ENCODE data around the gene FARSB. TPM values are rescaled to one million over a fixed set of nuclear protein-coding genes. Genes with fewer than 3 reads are reported as not detected.
A peak's percentile ranks its signal among the peaks of the same experiment; 100 is the strongest.

Gene FARSB
- total and polyA plus RNA-seq, 3 donors from 2014 or later = 14.1 to 35.0 (median 22.8) TPM

- WGBS, 2 donors = 80 to 93% methylated on average over 2 of the region's 2 CpGs
Measured at GRCh38 chr2:222615320-222615719, 40.6 kb downstream of the FARSB start.

GRCh38 chr2:222613715-222614331 lies 42.1 kb downstream of the FARSB start:
- peak; percentile 28 for DNase-seq
- intact Hi-C loops (cut with DNase I; ENCODE audit: low total_unique reads) = loop anchor here (5.0 kb wide), 1 partner anchor 297 kb away; no protein-coding TSS in a partner anchor
- 50 to 61% methylated on average over 3 of the region's 3 CpGs for WGBS, 2 donors

More at GRCh38 chr2:222615320-222615719, 40.6 kb downstream of the FARSB start:
- intact Hi-C loops (cut with DNase I; ENCODE audit: low total_unique reads) = no loop called here
- Histone ChIP-seq H3K4me1 (no peaks in the 10 kb centered on the region), H3K27me3 (no peaks in the 10 kb centered on the region), H3K4me3 (no peak overlapping the region), H3K36me3 (ENCODE audit: low read depth, missing control alignments) (no peaks in the 10 kb centered on the region), H3K9me3 (no peaks in the 10 kb centered on the region), H3K27ac (no peak overlapping the region)
- TF ChIP-seq POLR2A (IDR thresholded peaks at IDR 0.05) (no peak), CTCF (IDR thresholded peaks at IDR 0.05) (no peak)
- no peak for DNase-seq

GRCh38 chr2:222611684-222612083 lies 44.2 kb downstream of the FARSB start:
- intact Hi-C loops (cut with DNase I; ENCODE audit: low total_unique reads) = loop anchor here (5.0 kb wide), 1 partner anchor 294 kb away; no protein-coding TSS in a partner anchor
- no peak for DNase-seq
- no peaks in the 10 kb centered on the region for H3K4me1 ChIP-seq
- TF ChIP-seq POLR2A (IDR thresholded peaks at IDR 0.05) (no peak), CTCF (IDR thresholded peaks at IDR 0.05) (no peak)
- H3K27ac ChIP-seq = no peak overlapping the region
- no peak overlapping the region for H3K4me3 ChIP-seq
- H3K9me3 ChIP-seq = no peaks in the 10 kb centered on the region
- H3K27me3 ChIP-seq = no peaks in the 10 kb centered on the region
- 90 to 91% methylated on average over 4 of the region's 4 CpGs for WGBS, 2 donors
- no peaks in the 10 kb centered on the region for H3K36me3 ChIP-seq (ENCODE audit: low read depth, missing control alignments)

More at GRCh38 chr2:222613715-222614331, 42.1 kb downstream of the FARSB start:
- H3K27ac ChIP-seq = no peak overlapping the region
- H3K36me3 ChIP-seq (ENCODE audit: low read depth, missing control alignments) = no peaks in the 10 kb centered on the region
- TF ChIP-seq POLR2A (IDR thresholded peaks at IDR 0.05) (no peak), CTCF (IDR thresholded peaks at IDR 0.05) (peak; percentile 47 to 76 (median 56))
- H3K4me1 ChIP-seq = no peaks in the 10 kb centered on the region
- no peaks in the 10 kb centered on the region for H3K27me3 ChIP-seq
- H3K4me3 ChIP-seq = no peak overlapping the region
- no peaks in the 10 kb centered on the region for H3K9me3 ChIP-seq

GRCh38 chr2:222610746-222611145 lies 45.1 kb downstream of the FARSB start:
- H3K36me3 ChIP-seq (ENCODE audit: low read depth, missing control alignments) = no peaks in the 10 kb centered on the region
- TF ChIP-seq POLR2A (IDR thresholded peaks at IDR 0.05) = no peak
- TF ChIP-seq CTCF (IDR thresholded peaks at IDR 0.05) = no peak
- intact Hi-C loops (cut with DNase I; ENCODE audit: low total_unique reads) = loop anchor here (5.0 kb wide), 1 partner anchor 293 kb away; no protein-coding TSS in a partner anchor
- H3K27ac ChIP-seq = no peak overlapping the region
- no peaks in the 10 kb centered on the region for H3K27me3 ChIP-seq
- no peak overlapping the region for H3K4me3 ChIP-seq
- WGBS, 2 donors = 87 to 90% methylated on average over 1 of the region's 1 CpG
- no peaks in the 10 kb centered on the region for H3K4me1 ChIP-seq
- DNase-seq = no peak
- H3K9me3 ChIP-seq = no peaks in the 10 kb centered on the region

GRCh38 chr2:222609381-222609780 lies 46.5 kb downstream of the FARSB start:
- Histone ChIP-seq H3K27me3 (no peaks in the 10 kb centered on the region), H3K4me3 (no peak overlapping the region), H3K9me3 (no peaks in the 10 kb centered on the region), H3K36me3 (ENCODE audit: low read depth, missing control alignments) (no peaks in the 10 kb centered on the region), H3K4me1 (no peaks in the 10 kb centered on the region), H3K27ac (no peak overlapping the region)
- TF ChIP-seq POLR2A (IDR thresholded peaks at IDR 0.05) (no peak), CTCF (IDR thresholded peaks at IDR 0.05) (no peak)
- DNase-seq = no peak
- intact Hi-C loops (cut with DNase I; ENCODE audit: low total_unique reads) = no loop called here
- WGBS, 2 donors = 82 to 90% methylated on average over 3 of the region's 3 CpGs
